Adipocyte (in vitro differentiated cells): ENCODE results near the gene NMRK2.

Experiments used
- DNase-seq: peaks from one replicate; pipeline ENCODE4 v3.0.0-alpha.2; 2015; ENCODE audit warnings: low read depth
- H3K27me3 ChIP-seq: replicated peaks from 2 replicates; pipeline ENCODE4 v1.7.0; 2013; ENCODE audit warnings: mild to moderate bottlenecking, low read length, moderate library complexity; ENCODE audit not compliant: control insufficient read depth, insufficient read depth
- H3K36me3 ChIP-seq: 2 replicates; pipeline ENCODE4 v1.7.0; 2013; ENCODE audit warnings: low read length, mild to moderate bottlenecking, moderate library complexity; ENCODE audit not compliant: control insufficient read depth, insufficient read depth, severe bottlenecking
- H3K4me1 ChIP-seq: 2 replicates; pipeline ENCODE4 v1.7.0; 2013; ENCODE audit warnings: mild to moderate bottlenecking, low read length, moderate library complexity; ENCODE audit not compliant: control insufficient read depth, insufficient read depth
- H3K4me3 ChIP-seq: 2 replicates; pipeline ENCODE4 v1.7.0; 2013; ENCODE audit warnings: mild to moderate bottlenecking, low read length, moderate library complexity
- H3K9ac ChIP-seq: 2 replicates; pipeline ENCODE4 v1.7.0; 2013; ENCODE audit warnings: mild to moderate bottlenecking, low read length, moderate library complexity
- H3K9me3 ChIP-seq: 2 replicates; pipeline ENCODE4 v1.7.0; 2013; ENCODE audit warnings: mild to moderate bottlenecking, low read length, moderate library complexity; ENCODE audit not compliant: control insufficient read depth

The NMRK2 gene

GRCh38 chr19:3979289-3979673 is 46.4 kb downstream of the NMRK2 start:
- Histone ChIP-seq H3K4me1 (peaks cover 28% of the 10 kb centered on the region), H3K4me3 (no peak overlapping the region), H3K27me3 (no peaks in the 10 kb centered on the region), H3K36me3 (peaks cover 91% of the 10 kb centered on the region), H3K9ac (no peak overlapping the region), H3K9me3 (no peaks in the 10 kb centered on the region)
- DNase-seq: no peak

DNA sequence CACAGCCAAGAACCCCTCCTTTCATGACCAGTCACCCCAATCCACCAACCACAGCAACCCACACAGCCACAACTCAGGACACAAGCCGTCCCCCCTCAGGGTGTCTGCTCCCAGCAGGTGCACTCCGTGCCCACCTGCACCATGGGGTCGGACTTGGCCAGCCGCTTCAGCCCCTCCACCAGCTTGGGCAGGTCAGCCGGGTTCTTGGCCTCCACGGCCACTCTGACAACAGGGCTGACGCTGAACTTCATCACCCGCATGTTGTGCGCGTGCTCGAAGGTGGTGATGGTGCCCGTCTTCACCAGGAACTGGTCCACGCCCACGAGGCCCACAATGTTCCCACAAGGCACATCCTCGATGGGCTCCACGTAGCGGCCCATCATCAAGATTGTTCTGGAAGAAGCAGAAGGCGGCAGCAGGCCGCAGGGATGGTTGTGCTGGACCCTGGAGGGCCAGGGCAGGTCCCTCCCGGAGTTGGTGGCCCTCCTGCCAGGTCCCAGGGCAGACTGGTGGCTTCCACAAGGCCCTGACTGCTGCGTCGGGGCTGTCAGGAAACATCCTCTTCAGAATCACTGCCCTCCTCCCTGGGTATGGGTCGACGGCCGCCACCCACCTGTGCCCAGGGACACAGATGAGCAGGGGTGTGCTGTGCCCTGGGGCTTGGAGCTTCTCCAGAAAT is 46.9 kb downstream of the NMRK2 start:
- Histone ChIP-seq H3K4me3 (no peak overlapping the region), H3K27me3 (no peaks in the 10 kb centered on the region), H3K36me3 (peaks cover 92% of the 10 kb centered on the region), H3K4me1 (peaks cover 28% of the 10 kb centered on the region), H3K9me3 (no peaks in the 10 kb centered on the region), H3K9ac (no peak overlapping the region)
- no peak for DNase-seq

- H3K27me3 ChIP-seq: no peaks in the 10 kb centered on the region
- H3K36me3 ChIP-seq: peaks cover 85% of the 10 kb centered on the region
- DNase-seq: peak; percentile 3
- no peak overlapping the region for H3K4me3 ChIP-seq
- no peaks in the 10 kb centered on the region for H3K9me3 ChIP-seq
- peaks cover 30% of the 10 kb centered on the region for H3K4me1 ChIP-seq
- no peak overlapping the region for H3K9ac ChIP-seq
These were observed 47.7 kb downstream of the NMRK2 start for GRCh38 chr19:3980353-3981251.

GRCh38 chr19:3981373-3981735 is 48.5 kb downstream of the NMRK2 start:
- peaks cover 79% of the 10 kb centered on the region for H3K36me3 ChIP-seq
- H3K4me3 ChIP-seq: no peak overlapping the region
- no peak for DNase-seq
- H3K9me3 ChIP-seq: no peaks in the 10 kb centered on the region
- H3K9ac ChIP-seq: no peak overlapping the region
- H3K27me3 ChIP-seq: no peaks in the 10 kb centered on the region
- H3K4me1 ChIP-seq: peaks cover 37% of the 10 kb centered on the region

DNA sequence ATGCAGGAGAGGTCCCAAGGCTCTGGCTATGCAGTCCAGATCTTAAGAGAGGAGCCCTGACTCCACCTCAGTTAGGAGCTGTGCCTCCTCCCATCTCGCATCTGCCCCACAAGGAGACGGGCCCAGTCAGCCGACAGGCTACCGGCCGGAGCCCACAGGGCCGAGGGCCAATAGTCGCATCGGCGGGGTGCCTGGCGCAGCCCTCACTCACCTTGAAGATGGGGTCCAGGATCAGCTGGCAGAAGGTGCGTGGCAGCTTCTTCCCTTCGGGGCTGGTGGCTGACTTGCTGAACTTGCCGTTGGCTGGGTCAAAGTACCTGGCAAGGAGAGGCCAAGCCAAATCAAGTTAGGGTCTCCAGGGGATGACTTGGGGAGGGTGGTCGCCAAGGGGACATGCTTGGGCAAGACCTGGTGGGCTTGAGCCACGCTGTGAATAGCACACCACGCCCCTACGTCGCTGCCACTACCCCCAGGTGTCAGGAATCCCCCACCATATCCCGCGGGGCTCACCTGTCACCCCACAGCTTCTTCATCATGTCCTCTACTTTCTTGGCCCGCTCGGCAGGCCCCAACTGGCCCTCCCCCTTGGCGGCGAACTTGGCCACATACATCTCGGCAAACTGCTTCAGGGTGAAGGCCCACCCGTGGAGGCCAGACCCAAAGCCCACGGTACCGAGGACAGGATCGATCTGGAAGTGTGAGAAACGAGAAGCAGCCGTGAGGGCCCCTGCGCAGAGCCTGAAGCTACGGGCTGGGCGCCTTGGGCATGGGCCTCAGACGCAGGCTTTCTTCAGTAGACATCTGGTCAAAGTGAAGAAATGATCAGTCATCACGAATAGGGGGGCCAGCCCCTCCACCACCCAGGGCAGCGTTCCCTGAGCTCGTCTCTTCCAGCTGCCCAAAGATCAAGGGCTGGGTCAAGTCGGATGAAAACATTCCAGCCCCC is 49.1 kb downstream of the NMRK2 start:
- no peak for DNase-seq
- Histone ChIP-seq H3K27me3 (no peaks in the 10 kb centered on the region), H3K36me3 (peaks cover 72% of the 10 kb centered on the region), H3K9ac (peak overlapping the region; percentile 37), H3K4me3 (peak overlapping the region; percentile 13), H3K9me3 (no peaks in the 10 kb centered on the region), H3K4me1 (peaks cover 41% of the 10 kb centered on the region)

DNA sequence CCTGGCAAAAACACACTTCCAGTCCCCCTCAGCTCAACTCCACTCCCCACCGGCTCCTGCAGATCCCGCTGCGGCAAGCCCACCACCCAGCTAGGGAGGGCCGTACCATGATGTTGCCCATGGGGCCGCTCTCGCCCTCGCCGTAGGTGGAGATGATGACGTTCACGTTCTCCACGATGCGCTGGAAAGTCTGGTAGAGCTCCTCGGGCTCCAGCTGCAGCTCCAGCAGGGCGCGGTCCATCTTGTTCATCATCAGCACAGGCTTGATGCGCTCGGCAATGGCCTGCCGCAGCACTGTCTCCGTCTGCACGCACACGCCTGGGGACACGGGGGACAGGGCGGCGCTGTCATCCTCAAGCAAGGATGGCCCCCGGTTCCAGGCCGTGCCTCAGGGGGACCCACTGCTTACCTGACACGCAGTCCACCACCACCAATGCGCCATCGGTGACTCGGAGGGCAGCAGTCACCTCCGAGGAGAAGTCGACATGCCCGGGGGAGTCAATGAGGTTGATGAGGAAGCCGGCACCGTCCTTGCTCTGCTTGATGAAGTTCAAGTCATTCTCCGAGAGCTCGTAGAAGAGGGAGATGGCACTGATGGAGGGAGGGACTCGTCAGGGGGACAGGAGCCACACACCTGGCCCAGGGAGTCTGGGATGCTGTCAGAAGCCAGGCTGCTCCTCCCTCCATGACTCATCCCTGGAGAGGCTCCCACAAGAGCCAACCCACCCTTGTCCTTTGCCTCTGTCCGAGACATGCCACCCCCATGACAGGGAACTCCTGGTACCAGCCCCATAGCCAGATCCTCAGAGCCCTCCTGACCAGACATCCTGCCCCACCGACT is 50.1 kb downstream of the NMRK2 start:
- H3K27me3 ChIP-seq: no peaks in the 10 kb centered on the region
- peak overlapping the region; percentile 100 for H3K9ac ChIP-seq
- peaks cover 63% of the 10 kb centered on the region for H3K36me3 ChIP-seq
- peak overlapping the region; percentile 99 for H3K4me3 ChIP-seq
- peaks cover 44% of the 10 kb centered on the region for H3K4me1 ChIP-seq
- peak; percentile 58 for DNase-seq
- no peaks in the 10 kb centered on the region for H3K9me3 ChIP-seq

DNA sequence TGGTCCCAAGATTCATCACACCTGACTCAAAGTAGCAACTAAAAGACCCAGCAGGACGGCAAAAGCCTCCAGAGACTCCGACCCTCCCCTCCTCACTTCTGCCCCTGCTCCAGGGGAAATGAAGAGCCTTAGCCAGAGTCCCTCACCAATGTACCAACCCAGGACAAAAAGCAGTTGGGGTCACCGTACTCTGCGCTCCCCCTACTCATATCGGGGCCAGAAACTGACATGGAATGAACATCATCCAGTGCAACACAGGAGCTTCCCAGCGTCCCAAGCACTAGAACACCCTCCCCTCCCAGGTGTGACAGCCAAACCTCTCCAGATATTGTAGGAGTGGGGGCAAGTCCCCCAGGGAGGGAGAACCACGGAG is 50.7 kb downstream of the NMRK2 start:
- DNase-seq: no peak
- Histone ChIP-seq H3K36me3 (peaks cover 58% of the 10 kb centered on the region), H3K4me3 (peak overlapping the region; percentile 99), H3K27me3 (no peaks in the 10 kb centered on the region), H3K9ac (peak overlapping the region; percentile 100), H3K4me1 (peaks cover 48% of the 10 kb centered on the region), H3K9me3 (no peaks in the 10 kb centered on the region)

DNA sequence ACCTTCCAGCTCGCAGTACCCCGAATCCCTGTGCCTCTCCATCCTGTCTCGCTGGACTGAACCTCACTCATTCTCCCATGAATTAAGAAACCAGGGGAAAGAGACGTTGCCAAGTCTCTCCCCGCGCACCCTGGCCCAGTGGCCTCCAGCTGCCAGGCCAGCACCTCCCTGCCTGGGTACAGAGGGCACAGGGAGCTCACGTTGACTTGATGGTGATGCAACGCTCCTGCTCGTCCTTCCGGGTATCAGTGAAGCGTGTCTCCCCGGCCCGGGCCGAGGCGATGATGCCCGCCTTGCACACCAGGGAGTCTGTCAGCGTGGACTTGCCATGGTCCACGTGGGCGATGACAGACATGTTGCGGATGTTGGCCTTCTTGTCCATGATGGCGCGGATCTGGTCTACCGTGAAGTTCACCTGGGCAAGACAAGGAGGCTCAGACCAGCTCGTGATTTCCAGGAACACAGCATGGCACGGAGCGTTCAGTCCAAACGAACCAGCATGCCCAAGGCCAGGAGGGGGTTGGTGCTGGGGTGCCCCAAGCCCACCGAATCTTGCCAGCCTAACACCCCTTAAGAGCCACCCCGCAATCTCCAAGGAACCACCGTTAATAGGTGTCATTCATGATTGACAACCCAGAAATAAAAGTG is 51.2 kb downstream of the NMRK2 start:
- Histone ChIP-seq H3K4me3 (peak overlapping the region; percentile 99), H3K36me3 (peaks cover 53% of the 10 kb centered on the region), H3K9me3 (no peaks in the 10 kb centered on the region), H3K27me3 (no peaks in the 10 kb centered on the region), H3K9ac (peak overlapping the region; percentile 100), H3K4me1 (peaks cover 48% of the 10 kb centered on the region)
- DNase-seq: peak; percentile 68

DNA sequence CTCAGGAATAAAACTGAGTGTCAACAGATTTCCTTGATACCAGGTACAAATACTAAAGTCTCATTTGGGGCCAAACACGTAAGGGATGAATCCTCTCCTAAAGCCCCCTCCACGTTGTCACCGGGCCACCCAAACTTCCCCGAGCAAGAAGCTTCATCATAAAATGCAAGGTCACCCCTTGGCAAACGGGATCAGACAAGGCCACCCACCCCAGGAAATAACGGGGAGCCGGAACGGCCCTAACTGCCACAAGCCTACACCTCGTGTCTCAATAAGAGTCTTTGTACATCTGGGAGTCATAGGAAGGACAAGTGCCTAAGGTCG is 51.7 kb downstream of the NMRK2 start:
- H3K9ac ChIP-seq: peak overlapping the region; percentile 100
- no peak for DNase-seq
- H3K4me1 ChIP-seq: peaks cover 48% of the 10 kb centered on the region
- H3K36me3 ChIP-seq: peaks cover 48% of the 10 kb centered on the region
- H3K9me3 ChIP-seq: no peaks in the 10 kb centered on the region
- H3K4me3 ChIP-seq: peak overlapping the region; percentile 99
- no peaks in the 10 kb centered on the region for H3K27me3 ChIP-seq

DNA sequence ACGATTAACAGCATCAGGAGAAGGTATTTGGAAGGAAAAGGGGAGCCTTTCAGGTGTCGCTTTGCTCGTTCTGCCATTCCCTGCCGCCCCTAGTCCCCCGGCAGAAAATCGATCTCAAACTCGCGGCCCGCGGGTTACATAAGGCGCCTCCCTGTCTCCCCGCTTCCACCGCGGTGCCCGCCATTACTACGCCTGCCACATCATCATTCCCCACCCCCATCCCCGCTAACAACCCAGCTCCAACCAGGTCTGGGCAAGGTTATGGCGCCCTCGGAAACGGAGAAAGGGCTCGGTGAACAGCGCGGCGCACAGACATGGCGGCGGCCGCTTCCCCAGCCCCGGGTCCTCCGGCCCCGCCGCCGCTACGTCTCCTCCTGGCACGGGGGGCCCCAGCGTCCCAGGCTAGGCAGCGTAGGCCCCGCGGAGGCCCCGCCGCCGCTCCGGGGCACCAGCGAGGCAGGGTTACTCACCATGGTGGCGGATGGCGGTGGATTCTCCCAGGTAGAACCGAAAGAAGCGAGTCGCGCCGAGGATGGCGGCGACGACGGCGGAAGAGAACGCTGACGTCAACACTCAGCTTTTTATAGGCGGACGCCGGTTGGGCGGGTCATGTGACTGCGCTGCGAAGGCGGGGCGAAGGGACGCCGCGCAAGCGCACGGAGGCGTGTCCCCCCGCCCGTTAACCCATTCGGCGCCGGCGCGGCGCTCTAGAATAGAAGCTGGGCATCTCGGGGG is 52.2 kb downstream of the NMRK2 start, which contains the start of gene EEF2:
EEF2 (minus strand) TSS at position 556 of the 735 bp plus-strand sequence; CDS start at position 473, 83 bp downstream.
- peak; percentile 96 for DNase-seq
- H3K9ac ChIP-seq: peak within 1 kb of the TSS; percentile 100
- no peaks in the 10 kb centered on the region for H3K9me3 ChIP-seq
- H3K36me3 ChIP-seq: peaks cover 43% of the 10 kb centered on the region
- peaks cover 48% of the 10 kb centered on the region for H3K4me1 ChIP-seq
- H3K27me3 ChIP-seq: no peaks in the 10 kb centered on the region
- peak within 1 kb of the TSS; percentile 99 for H3K4me3 ChIP-seq
